Panc1 (cell line): ENCODE results near the gene FAM13A. TPM values are rescaled to one million over a fixed set of nuclear protein-coding genes. Genes with fewer than 3 reads are reported as not detected.

Experiments
- ATAC-seq: fragments of 200-7000 bp; cut with Tn5 transposase; 2 replicates; pipeline ENCODE4 v1.9.1; 2020; ENCODE audit warnings: mild to moderate bottlenecking, moderate library complexity
- BruUV-seq: library from RNA; stranded (reverse); fragments of 400-500 nt; replicated peaks from 2 replicates; lab custom pipeline; 2021; lab: Mats Ljungman, UMichigan
- CTCF ChIA-PET: fragments of 300-600 bp; sonication (Branson Sonifier 250); formaldehyde crosslinking; loops from one replicate; lab custom pipeline; 2022; ENCODE audit warnings: antibody characterized with exemption; lab: Charles Lee
- POLR2A ChIA-PET: fragments of 300-600 bp; sonication (Branson Sonifier 250); formaldehyde crosslinking; loops from one replicate; lab custom pipeline; 2022; ENCODE audit warnings: antibody characterized with exemption; lab: Charles Lee
- DNase-seq: peaks from one replicate; pipeline ENCODE4 v3.0.0-alpha.2; 2010; ENCODE audit warnings: low read depth, low spot score
- H3K27ac ChIP-seq: 2 replicates; pipeline ENCODE4 v1.5.1; 2011; ENCODE audit warnings: mild to moderate bottlenecking, low read length, inconsistent platforms
- H3K27me3 ChIP-seq: fragments of 200-500 bp; sonication (Bioruptor generic); 2 replicates; pipeline ENCODE4 v1.6.0; 2014; ENCODE audit warnings: low read length, inconsistent platforms; ENCODE audit not compliant: control insufficient read depth, insufficient read depth
- H3K36me3 ChIP-seq: fragments of 200-500 bp; sonication (Bioruptor generic); 2 replicates; pipeline ENCODE4 v1.5.1; 2014; ENCODE audit warnings: inconsistent platforms, mild to moderate bottlenecking, low read length, moderate library complexity; ENCODE audit not compliant: control insufficient read depth, insufficient read depth
- H3K4me1 ChIP-seq: 2 replicates; pipeline ENCODE4 v1.5.1; 2011; ENCODE audit warnings: inconsistent platforms, mild to moderate bottlenecking, low read length, moderate library complexity; ENCODE audit not compliant: control insufficient read depth, insufficient read depth
- H3K4me3 ChIP-seq, 2 experiments: 2 replicates each; pipeline ENCODE4 v1.5.1; 2011 to 2012; ENCODE audit warnings: low read depth in 2 of 2, low read length in 2 of 2, mild to moderate bottlenecking in 2 of 2, inconsistent platforms in 1 of 2, moderate library complexity in 1 of 2
- H3K9me3 ChIP-seq: fragments of 200-500 bp; sonication (Bioruptor generic); 2 replicates; pipeline ENCODE4 v1.5.1; 2014; ENCODE audit warnings: low read depth, mild to moderate bottlenecking, inconsistent platforms, low read length, moderate library complexity; ENCODE audit not compliant: control insufficient read depth, insufficient read depth
- CTCF ChIP-seq: fragments of 450-650 bp; IDR thresholded peaks from 2 replicates; pipeline ENCODE4 v1.5.1; 2017; ENCODE audit warnings: mild to moderate bottlenecking
- POLR2AphosphoS5 ChIP-seq: IDR thresholded peaks from 2 replicates; pipeline ENCODE4 v1.6.1; 2012; ENCODE audit warnings: mild to moderate bottlenecking, low read depth, low read length, moderate library complexity
- REST ChIP-seq, 2 experiments: IDR thresholded peaks; 2 replicates each; pipeline ENCODE4 v1.6.1; 2011 to 2012; ENCODE audit warnings: low read depth in 2 of 2, control low read depth in 1 of 2, low read length in 1 of 2, mild to moderate bottlenecking in 1 of 2, moderate library complexity in 1 of 2; ENCODE audit not compliant: insufficient read depth in 1 of 2
- SIN3A ChIP-seq: IDR thresholded peaks from 2 replicates; pipeline ENCODE4 v1.6.1; 2012; ENCODE audit warnings: low read depth, mild to moderate bottlenecking, low read length, moderate library complexity, borderline replicate concordance; ENCODE audit not compliant: insufficient read depth
- TCF7L2 ChIP-seq: IDR thresholded peaks from 2 replicates; pipeline ENCODE4 v1.6.1; 2011; ENCODE audit warnings: mild to moderate bottlenecking, low read depth, low read length, inconsistent platforms
- in situ Hi-C: cut with HindIII; loops from 2 replicates; pipeline ENCODE4 v1.10.0; 2016; ENCODE audit warnings: low sequenced_read_pairs, low pct_unique_long_range_greater_than_20kb
- intact Hi-C: fragments of 100-400 bp; cut with micrococcal nuclease; formaldehyde crosslinking; loops from one replicate; pipeline ENCODE4 v1.10.0; 2022; ENCODE audit not compliant: unreplicated experiment
- total RNA-seq: library from RNA; stranded (reverse); gene quantifications from one replicate; pipeline ENCODE4 v1.2.1, GENCODE V29; 2021; ENCODE audit not compliant: unreplicated experiment

Gene FAM13A
- total RNA-seq, 1 experiment from 2014 or later: 5.8 TPM

- ATAC-seq: no peak
- in situ Hi-C loops (no loop called here), intact Hi-C loops (loop anchor here (10.0 kb wide), 1 partner anchor 93 kb away; no protein-coding TSS in a partner anchor)
- H3K27me3 ChIP-seq: no peaks in the 10 kb centered on the region
- H3K36me3 ChIP-seq: no peaks in the 10 kb centered on the region
- no peak for TF ChIP-seq SIN3A
- TF ChIP-seq TCF7L2: no peak
- TF ChIP-seq CTCF: no peak
- TF ChIP-seq REST (IDR thresholded peaks at IDR 0.05; ENCODE audit: insufficient read depth in 1 of 2, low read depth in 2 of 2, low read length in 1 of 2): no peak
- no peak for TF ChIP-seq POLR2AphosphoS5
- no peak overlapping the region for H3K4me3 ChIP-seq
- H3K9me3 ChIP-seq: no peaks in the 10 kb centered on the region
- DNase-seq: no peak
- no peak overlapping the region for H3K27ac ChIP-seq
- no TSS peak for BruUV-seq
- ChIA-PET CTCF (no interaction called here), POLR2A (no interaction called here)
- H3K4me1 ChIP-seq: no peaks in the 10 kb centered on the region
Observed at GRCh38 chr4:88797725-88798124, 259.3 kb downstream of the FAM13A start.

GRCh38 chr4:88796545-88796944 is 260.4 kb downstream of the FAM13A start:
- intact Hi-C loops: loop anchor here (10.0 kb wide), 1 partner anchor 92 kb away; no protein-coding TSS in a partner anchor
- H3K4me1 ChIP-seq: no peaks in the 10 kb centered on the region
- in situ Hi-C loops: no loop called here
- ATAC-seq (no peak), DNase-seq (no peak)
- no peaks in the 10 kb centered on the region for H3K27me3 ChIP-seq
- POLR2A ChIA-PET: no interaction called here
- no peaks in the 10 kb centered on the region for H3K9me3 ChIP-seq
- CTCF ChIA-PET: no interaction called here
- no TSS peak for BruUV-seq
- H3K4me3 ChIP-seq: no peak overlapping the region
- TF ChIP-seq REST (IDR thresholded peaks at IDR 0.05; ENCODE audit: insufficient read depth in 1 of 2, low read depth in 2 of 2, low read length in 1 of 2) (no peak), CTCF (no peak), SIN3A (no peak)
- no peak overlapping the region for H3K27ac ChIP-seq
- no peaks in the 10 kb centered on the region for H3K36me3 ChIP-seq
